H1 (cell line): ENCODE results near the gene ARHGAP10. TPM values are rescaled to one million over a fixed set of nuclear protein-coding genes. Genes with fewer than 3 reads are reported as not detected.

Experiments used
- CTCF ChIA-PET: fragments of 300-600 bp; sonication (Branson Sonifier 250); formaldehyde crosslinking; loops from one replicate; lab custom pipeline; 2021; ENCODE audit not compliant: partially characterized antibody; lab: Charles Lee
- POLR2A ChIA-PET: fragments of 300-600 bp; sonication (Branson Sonifier 250); formaldehyde crosslinking; loops from one replicate; lab custom pipeline; 2021; ENCODE audit warnings: inconsistent platforms; ENCODE audit not compliant: partially characterized antibody; lab: Charles Lee
- DNase-seq, 2 experiments: peaks; one replicate each; pipeline versions ENCODE4 v3.0.0 to v3.0.0-alpha.2; 2010 to 2022; ENCODE audit warnings: low spot score in 2 of 2, low read depth in 1 of 2, mixed read lengths in 1 of 2
- FAIRE-seq: peaks from 2 replicates; lab custom pipeline; 2011; peaks lifted over from hg19 to GRCh38; lab: Jason Lieb, UNC
- H2AFZ ChIP-seq: 2 replicates; pipeline ENCODE4 v1.8.1; 2012; ENCODE audit warnings: low read length, inconsistent platforms
- H2AK5ac ChIP-seq: 2 replicates; pipeline ENCODE4 v1.6.1; 2013; ENCODE audit warnings: low read depth, low read length
- H2BK120ac ChIP-seq: replicated peaks from 2 replicates; pipeline ENCODE3; 2013; ENCODE audit warnings: low read depth, low read length, inconsistent platforms
- H2BK12ac ChIP-seq: 2 replicates; pipeline ENCODE4 v1.6.1; 2013; ENCODE audit warnings: low read depth, low read length
- H2BK15ac ChIP-seq: 2 replicates; pipeline ENCODE4 v1.6.1; 2013; ENCODE audit warnings: low read length
- H2BK20ac ChIP-seq: 2 replicates; pipeline ENCODE4 v1.6.1; 2013; ENCODE audit warnings: low read length
- H2BK5ac ChIP-seq: 2 replicates; pipeline ENCODE4 v1.6.1; 2013; ENCODE audit warnings: low read depth, low read length
- H3K14ac ChIP-seq: 2 replicates; pipeline ENCODE4 v1.6.1; 2013; ENCODE audit warnings: inconsistent platforms; ENCODE audit not compliant: insufficient read length
- H3K18ac ChIP-seq: 2 replicates; pipeline ENCODE4 v1.6.1; 2013; ENCODE audit warnings: low read length; ENCODE audit errors: extremely low read depth
- H3K23ac ChIP-seq: 2 replicates; pipeline ENCODE4 v1.6.1; 2013; ENCODE audit warnings: inconsistent platforms; ENCODE audit not compliant: insufficient read length
- H3K23me2 ChIP-seq: 2 replicates; pipeline ENCODE4 v1.6.1; 2013; ENCODE audit warnings: low read depth, low read length
- H3K27ac ChIP-seq: 2 replicates; pipeline ENCODE4 v1.6.1; 2011; ENCODE audit warnings: low read depth, low read length, inconsistent platforms
- H3K27me3 ChIP-seq, 4 experiments: replicated peaks in 1 of 4; 1 replicate in 1 of 4; 2 replicates in 3 of 4; pipeline versions ENCODE4 v1.6.1 to v1.8.1; 2011 to 2013; ENCODE audit warnings: low read length in 3 of 4, mild to moderate bottlenecking in 3 of 4, inconsistent platforms in 2 of 4, mixed read lengths in 2 of 4, moderate library complexity in 1 of 4; ENCODE audit not compliant: control insufficient read depth in 3 of 4, insufficient read depth in 3 of 4; ENCODE audit errors: extremely low read depth in 1 of 4
- H3K36me3 ChIP-seq, 4 experiments: 2 replicates each; pipeline versions ENCODE4 v1.6.1 to v1.8.1; 2011 to 2013; ENCODE audit warnings: mild to moderate bottlenecking in 4 of 4, low read length in 3 of 4, moderate library complexity in 2 of 4, control low read depth in 1 of 4, inconsistent platforms in 1 of 4; ENCODE audit not compliant: insufficient read depth in 4 of 4, control insufficient read depth in 2 of 4
- H3K4ac ChIP-seq: replicated peaks from 2 replicates; pipeline ENCODE3; 2013; ENCODE audit warnings: low read length, low read depth, mixed read lengths, inconsistent platforms; ENCODE audit not compliant: insufficient read length
- H3K4me1 ChIP-seq, 4 experiments: replicated peaks in 1 of 4; 1 replicate in 1 of 4; 2 replicates in 3 of 4; pipeline versions ENCODE4 v1.6.1 to v1.8.1; 2011 to 2013; ENCODE audit warnings: low read length in 3 of 4, inconsistent platforms in 2 of 4, mixed read lengths in 1 of 4; ENCODE audit not compliant: insufficient read depth in 4 of 4, control insufficient read depth in 3 of 4
- H3K4me2 ChIP-seq, 2 experiments: 2 replicates each; pipeline versions ENCODE4 v1.6.1 to v1.8.1; 2011 to 2013; ENCODE audit warnings: low read depth in 2 of 2, low read length in 2 of 2, control low read depth in 1 of 2, inconsistent platforms in 1 of 2, mild to moderate bottlenecking in 1 of 2; ENCODE audit not compliant: insufficient read depth in 1 of 2
- H3K4me3 ChIP-seq, 4 experiments: fragments of 200-600, 300-600 bp in 1 of 4; sonication (generic), shearing (Covaris generic), sonication (Bioruptor Twin) in 1 of 4; 2 replicates each; pipeline versions ENCODE4 v1.5.1 to v1.8.1; 2011 to 2016; ENCODE audit warnings: low read length in 4 of 4, low read depth in 3 of 4, control low read depth in 2 of 4, inconsistent platforms in 2 of 4, mild to moderate bottlenecking in 2 of 4, mixed read lengths in 1 of 4, moderate library complexity in 1 of 4; ENCODE audit not compliant: insufficient read depth in 2 of 4; ENCODE audit errors: extremely low read depth in 1 of 4
- H3K56ac ChIP-seq: replicated peaks from 2 replicates; pipeline ENCODE3; 2013; ENCODE audit warnings: low read depth, mild to moderate bottlenecking, mixed read lengths, low read length, inconsistent platforms; ENCODE audit not compliant: insufficient read length
- H3K79me1 ChIP-seq: 2 replicates; pipeline ENCODE4 v1.6.1; 2013; ENCODE audit warnings: low read depth, low read length, control low read depth
- H3K79me2 ChIP-seq, 2 experiments: 2 replicates each; pipeline versions ENCODE4 v1.6.1 to v1.8.1; 2012 to 2013; ENCODE audit warnings: low read length in 2 of 2, mild to moderate bottlenecking in 2 of 2, inconsistent platforms in 1 of 2; ENCODE audit not compliant: insufficient read depth in 2 of 2, control insufficient read depth in 1 of 2
- H3K9ac ChIP-seq, 4 experiments: replicated peaks in 1 of 4; 1 replicate in 1 of 4; 2 replicates in 3 of 4; pipeline versions ENCODE4 v1.6.1 to v1.8.1; 2011 to 2013; ENCODE audit warnings: low read depth in 3 of 4, low read length in 3 of 4, control low read depth in 2 of 4, mild to moderate bottlenecking in 2 of 4, moderate library complexity in 2 of 4, inconsistent platforms in 1 of 4; ENCODE audit errors: extremely low read depth in 1 of 4
- H3K9me3 ChIP-seq, 2 experiments: 2 replicates each; pipeline versions ENCODE4 v1.6.1 to v1.8.1; 2012 to 2013; ENCODE audit warnings: mild to moderate bottlenecking in 2 of 2, moderate library complexity in 2 of 2, control low read depth in 1 of 2, inconsistent platforms in 1 of 2, low read depth in 1 of 2, low read length in 1 of 2, mixed read lengths in 1 of 2; ENCODE audit not compliant: insufficient read depth in 2 of 2
- H4K20me1 ChIP-seq, 2 experiments: replicated peaks in 1 of 2; 2 replicates each; pipeline versions ENCODE3 to v1.8.1; 2011 to 2013; ENCODE audit warnings: inconsistent platforms in 2 of 2, low read length in 2 of 2, mild to moderate bottlenecking in 1 of 2; ENCODE audit not compliant: insufficient read depth in 2 of 2, control insufficient read depth in 1 of 2
- H4K5ac ChIP-seq: 2 replicates; pipeline ENCODE4 v1.6.1; 2013; ENCODE audit warnings: low read length, low read depth, mixed read lengths, inconsistent platforms; ENCODE audit not compliant: insufficient read length
- H4K8ac ChIP-seq: 2 replicates; pipeline ENCODE4 v1.8.0; 2013; ENCODE audit warnings: mild to moderate bottlenecking, moderate library complexity, low read length, inconsistent platforms; ENCODE audit not compliant: insufficient read depth; ENCODE audit errors: extremely low read depth
- H4K91ac ChIP-seq: replicated peaks from 2 replicates; pipeline ENCODE3; 2013; ENCODE audit warnings: low read length, mixed read lengths, inconsistent platforms; ENCODE audit not compliant: insufficient read length
- BRCA1 ChIP-seq: IDR thresholded peaks from 2 replicates; pipeline ENCODE4 v1.6.1; 2012; ENCODE audit warnings: low read depth, low read length, improper control_type of control experiment
- CEBPB ChIP-seq: IDR thresholded peaks from 2 replicates; pipeline ENCODE4 v1.6.1; 2012; ENCODE audit warnings: low read depth, low read length
- JUN ChIP-seq: IDR thresholded peaks from 2 replicates; pipeline ENCODE4 v1.6.1; 2011; ENCODE audit warnings: low read depth, mild to moderate bottlenecking, improper control_type of control experiment, low read length
- MAFK ChIP-seq: IDR thresholded peaks from 2 replicates; pipeline ENCODE4 v1.6.1; 2012; ENCODE audit warnings: low read depth, mild to moderate bottlenecking, improper control_type of control experiment, low read length
- NANOG ChIP-seq: IDR thresholded peaks from 2 replicates; pipeline ENCODE4 v1.6.1; 2011; ENCODE audit warnings: low read length, low read depth, mild to moderate bottlenecking, inconsistent platforms; ENCODE audit not compliant: insufficient read depth, poor library complexity, severe bottlenecking
- RAD21 ChIP-seq, 2 experiments: IDR thresholded peaks in 1 of 2; conservative IDR thresholded peaks in 1 of 2; 2 replicates each; pipeline ENCODE4 v1.6.1; 2011; ENCODE audit warnings: low read depth in 2 of 2, low read length in 2 of 2, improper control_type of control experiment in 1 of 2, inconsistent platforms in 1 of 2, mild to moderate bottlenecking in 1 of 2, moderate library complexity in 1 of 2
- SP4 ChIP-seq: IDR thresholded peaks from 2 replicates; pipeline ENCODE4 v1.6.1; 2012; ENCODE audit warnings: low read length, inconsistent platforms
- SRF ChIP-seq: IDR thresholded peaks from 2 replicates; pipeline ENCODE4 v1.6.1; 2011; ENCODE audit warnings: mild to moderate bottlenecking, low read depth, low read length, moderate library complexity
- WGBS, 2 experiments: shearing (Covaris generic) in 1 of 2; methylation state at CpG; one replicate each; pipeline versions ENCODE4 v1.1.6 to v1.1.7; 2013 to 2015; ENCODE audit warnings: low lambda C conversion rate in 2 of 2, mixed read lengths in 2 of 2, inconsistent platforms in 1 of 2, low coverage in 1 of 2, missing lambda C conversion rate in 1 of 2; ENCODE audit not compliant: insufficient replicate concordance in 2 of 2, insufficient coverage in 1 of 2, insufficient read length in 1 of 2; ENCODE audit errors: extremely low coverage in 1 of 2, missing lambda C conversion rate in 1 of 2; 5-methylcytosine and 5-hydroxymethylcytosine counted together
- polyA plus RNA-seq, 7 experiments: library from polyadenylated mRNA; depleted of rRNA in 3 of 7; stranded (reverse) in 5 of 7; unstranded in 2 of 7; fragments of >200 nt in 5 of 7; fragments of 200-250 nt in 2 of 7; gene quantifications; 1 replicate in 5 of 7; 2 replicates in 1 of 7; 4 replicates in 1 of 7; pipeline versions ENCODE4 v1.2.1 to v1.2.3, GENCODE V29; 2011 to 2013; ENCODE audit warnings: missing spikeins in 2 of 7, mixed read lengths in 2 of 7
- total RNA-seq: library from RNA; stranded (reverse); fragmentation: NEBNext Ultra II Directional; extraction: Animal tissue kit (Norgen Biotek cat#: 25700); gene quantifications from 2 replicates; pipeline ENCODE4 v1.2.1, GENCODE V29; 2021

The ARHGAP10 gene
- total and polyA plus RNA-seq, 2 of the 8 experiments (the other 6 are each of a cell fraction or from before 2014, with no cell fraction given), result 3.7 to 6.1 TPM

DNA sequence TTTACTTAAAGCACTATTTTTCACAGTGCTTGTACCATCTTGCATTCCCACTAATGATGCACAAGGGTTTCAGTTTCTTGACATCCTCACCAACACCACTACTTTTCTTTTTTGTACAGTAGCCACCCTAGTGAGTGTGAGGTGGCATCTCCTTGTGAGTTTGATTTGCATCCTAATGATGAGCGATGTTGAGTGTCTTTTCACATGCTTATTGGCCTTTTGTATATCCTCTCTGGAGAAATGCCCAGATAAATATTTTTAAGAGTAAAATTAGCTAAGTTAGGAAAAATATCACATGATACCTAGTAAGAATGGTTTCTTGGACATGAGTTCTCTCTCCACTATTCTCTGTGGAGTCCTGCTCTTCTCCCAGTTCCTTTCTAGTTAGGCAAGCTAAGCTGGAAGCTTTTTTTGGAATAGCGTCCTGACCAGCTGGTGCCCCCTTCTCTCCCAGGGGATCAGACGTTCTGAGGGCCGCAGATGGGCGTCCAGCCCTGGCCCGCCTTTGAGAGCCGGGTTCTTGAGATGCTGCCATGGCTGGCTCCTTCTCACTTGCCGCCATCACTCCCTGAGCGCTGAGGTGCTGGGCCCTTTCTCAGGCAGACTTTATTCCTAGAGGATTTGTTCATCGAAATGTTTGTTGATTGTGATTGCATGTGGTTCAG, 132.1 kb downstream of the ARHGAP10 start:
- POLR2A ChIA-PET, result interaction anchor here (2.1 kb wide), 1 partner anchor 180 kb away, joined by 5 read pairs; the partner anchor contains the start of gene PRMT9
- Histone ChIP-seq H2BK12ac (no peak overlapping the region), H3K18ac (no peak overlapping the region; the same call in 1 of the 2 replicates), H3K4ac (no peak overlapping the region), H4K5ac (no peak overlapping the region), H3K27ac (no peak overlapping the region), H3K4me1 (peaks cover 2 to 19% (median 10%) of the 10 kb centered on the region in 4 experiments; a peak in 6 of 7 replicates), H4K91ac (no peak overlapping the region), H3K79me2 (no peaks in the 10 kb centered on the region), H3K23ac (no peak overlapping the region), H3K14ac (no peak overlapping the region), H3K9ac (no peak overlapping the region), H2BK120ac (no peak overlapping the region), H3K9me3 (no peaks in the 10 kb centered on the region), H3K27me3 (no peaks in the 10 kb centered on the region), H3K4me2 (no peak overlapping the region), H3K36me3 (no peaks in the 10 kb centered on the region), H2AK5ac (no peak overlapping the region), H4K20me1 (peaks cover 0 to 1% of the 10 kb centered on the region in 2 experiments), H3K56ac (no peak overlapping the region), H3K4me3 (no peak overlapping the region), H2AFZ (no peak overlapping the region), H2BK20ac (0 out of 2 replicates have a peak overlapping the region, but pooled peaks have one; percentile 21), H3K79me1 (no peaks in the 10 kb centered on the region), H2BK5ac (no peak overlapping the region), H4K8ac (no peak overlapping the region), H3K23me2 (no peaks in the 10 kb centered on the region), H2BK15ac (no peak overlapping the region)
- no peak for DNase-seq
- CTCF ChIA-PET, result interaction anchor here (0.6 to 5.3 kb wide), 10 partner anchors 16 to 315 kb away, joined by 3 to 93 read pairs (median 22); partner anchors contain the start of gene TMEM184C
- 79% methylated on average over 10 of the region's 10 CpGs; no CpG with 5 or more reads in 1 of the 2 experiments for WGBS, 2 experiments
- FAIRE-seq, result no peak
- no peak for TF ChIP-seq JUN
- no peak for TF ChIP-seq RAD21 (IDR thresholded peaks at IDR 0.05 in 1 of 2, conservative IDR thresholded peaks at IDR 0.05 in 1 of 2; ENCODE audit: low read depth in 2 of 2, low read length in 2 of 2)
- TF ChIP-seq CEBPB, result no peak
- TF ChIP-seq SP4, result no peak
- TF ChIP-seq BRCA1, result no peak
- TF ChIP-seq MAFK, result no peak
- no peak for TF ChIP-seq SRF
- no peak for TF ChIP-seq NANOG
